B cell (primary cell): Measurements from ENCODE around the gene ATP1B2.

ENCODE experiments used
- CTCF ChIP-seq: fragments of 200-600 bp; IDR thresholded peaks from one replicate; pipeline ENCODE4 v1.8.0; 2022; ENCODE audit warnings: antibody characterized with exemption, mild to moderate bottlenecking
- EZH2 ChIP-seq: IDR thresholded peaks from 2 replicates; pipeline ENCODE4 v1.6.1; 2012; ENCODE audit warnings: borderline replicate concordance, low read depth, mild to moderate bottlenecking, moderate library complexity, low read length; ENCODE audit not compliant: insufficient read depth, poor library complexity, severe bottlenecking

DNA sequence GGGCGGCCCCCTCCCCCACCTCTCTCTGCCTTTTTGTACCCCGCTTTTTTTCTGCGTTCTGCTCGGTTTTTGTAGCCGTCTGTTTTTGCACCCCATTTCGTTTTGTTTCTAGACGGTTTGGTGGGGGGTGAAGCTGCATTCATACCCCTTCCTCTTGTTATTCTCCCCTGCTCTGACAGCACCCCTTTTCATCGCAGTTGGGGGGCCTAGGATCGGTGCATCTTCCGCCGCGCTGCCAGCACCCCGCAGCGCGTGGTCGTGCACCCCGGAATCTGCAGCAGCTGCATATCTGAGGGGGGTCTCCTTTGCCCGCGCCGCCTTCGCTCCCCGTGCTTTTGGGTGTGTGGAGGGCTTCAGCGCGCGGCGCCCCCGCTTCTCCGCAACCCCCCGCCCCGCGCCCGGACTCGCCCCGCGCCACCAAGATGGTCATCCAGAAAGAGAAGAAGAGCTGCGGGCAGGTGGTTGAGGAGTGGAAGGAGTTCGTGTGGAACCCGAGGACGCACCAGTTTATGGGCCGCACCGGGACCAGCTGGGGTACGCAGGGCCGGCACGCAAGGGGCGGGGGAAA lies 455 bp downstream of the ATP1B2 start:
- no peak for TF ChIP-seq EZH2
- TF ChIP-seq CTCF: no peak
